Activated CD4-positive, alpha-beta T cell treated with anti-CD3 and anti-CD28 coated beads for 4 hours (primary cell): ENCODE measurements around the gene CAST.
"Not testable (repeated sequence)": the region's sequence is repeated elsewhere in the genome, so short reads cannot be mapped to it uniquely, and the experiment has no call there.

Experiments used
- DNase-seq, 2 donors: peaks; one replicate each; pipeline ENCODE4 v3.0.0-alpha.2; 2020

The CAST gene

DNA sequence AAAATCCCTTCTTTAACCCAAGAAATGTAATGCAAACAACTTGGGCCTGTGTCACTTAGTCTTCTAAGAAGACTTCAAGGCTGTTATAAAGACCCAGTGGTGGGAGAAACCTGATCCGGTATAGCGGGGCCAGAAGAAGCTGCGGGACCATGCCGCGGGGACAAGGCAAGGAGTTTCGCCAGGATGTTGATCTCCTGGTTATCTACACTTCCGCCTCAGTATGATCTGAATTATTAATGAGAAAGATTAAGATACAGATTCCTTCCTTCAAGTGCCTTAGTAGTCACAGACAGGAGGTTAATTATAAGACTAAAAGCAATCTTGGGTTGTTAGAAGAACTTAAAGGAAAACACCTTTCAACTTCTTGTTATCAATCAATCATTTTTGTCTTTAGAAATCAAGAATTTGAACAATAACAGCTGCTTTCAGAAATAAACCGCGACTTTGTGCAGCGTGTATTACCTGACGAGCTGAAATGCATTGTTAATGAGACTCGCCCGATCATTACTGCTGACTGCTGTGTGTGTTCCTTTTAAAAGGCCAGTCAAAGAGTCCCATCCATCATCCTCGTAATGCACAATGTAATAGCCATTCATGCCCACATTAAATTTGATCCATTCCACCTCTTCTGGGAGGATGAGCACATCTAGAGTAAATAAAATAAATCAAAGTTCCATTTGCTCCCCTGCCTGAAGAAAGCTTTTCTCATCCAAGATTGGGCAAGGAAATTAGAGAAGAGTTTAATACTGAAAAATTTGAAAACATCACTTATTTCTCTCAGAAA is 123.3 kb downstream of the CAST start:
- DNase-seq, result no peak

DNA sequence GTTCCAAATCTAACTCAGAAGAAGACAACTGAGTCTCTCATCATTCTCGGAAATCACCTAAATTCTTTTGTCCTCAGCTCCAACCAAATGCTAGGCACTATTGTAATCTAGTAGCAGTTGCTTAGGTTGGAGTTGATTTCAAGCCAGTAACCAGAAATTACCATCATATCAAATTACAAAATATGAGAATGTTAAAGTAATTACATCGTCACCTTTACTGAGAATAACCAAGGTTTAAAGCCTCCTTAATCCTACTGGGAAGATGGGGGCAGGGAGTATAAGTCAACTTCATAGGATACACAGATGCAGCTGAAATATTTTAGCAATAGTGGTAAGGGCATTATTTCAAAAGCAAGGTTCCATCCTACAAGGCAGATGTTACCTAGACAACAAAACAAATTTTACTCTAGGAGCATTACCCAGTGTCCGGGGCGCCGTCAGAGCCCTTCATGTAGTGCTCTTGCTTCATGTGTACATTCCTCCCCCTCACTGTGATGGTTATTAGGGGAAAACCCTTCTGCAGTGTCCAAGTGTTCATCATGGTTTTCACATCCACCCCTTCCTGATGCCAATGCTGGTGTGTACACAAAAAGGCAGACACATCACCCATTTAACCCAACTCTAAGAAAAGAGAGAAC is 126.1 kb downstream of the CAST start:
- DNase-seq, result no peak

DNA sequence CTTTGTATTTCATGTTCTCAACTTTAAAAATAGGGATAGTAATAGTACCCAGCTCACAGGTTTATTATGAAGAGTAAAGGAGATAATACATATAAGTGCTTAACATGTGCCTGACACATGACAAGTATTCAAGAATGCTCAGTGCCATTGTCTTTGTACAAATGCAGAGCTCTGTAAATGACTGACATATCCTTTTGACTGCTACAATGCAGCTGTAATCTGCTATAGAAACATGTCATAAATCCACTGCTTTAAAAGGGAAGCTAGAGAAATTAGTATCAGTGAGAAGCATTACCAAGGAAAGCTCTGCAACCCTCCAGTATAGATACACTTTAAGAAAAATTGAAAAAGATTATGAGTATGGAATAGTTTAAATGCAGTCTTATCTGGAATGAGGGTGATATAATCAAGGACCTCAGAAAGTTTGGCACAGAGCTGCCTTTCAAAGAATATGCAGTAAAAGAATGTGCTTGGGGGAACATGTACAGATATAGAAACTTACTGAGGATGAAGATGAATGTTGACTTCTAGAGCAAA is 127.7 kb downstream of the CAST start:
- DNase-seq, result no peak

DNA sequence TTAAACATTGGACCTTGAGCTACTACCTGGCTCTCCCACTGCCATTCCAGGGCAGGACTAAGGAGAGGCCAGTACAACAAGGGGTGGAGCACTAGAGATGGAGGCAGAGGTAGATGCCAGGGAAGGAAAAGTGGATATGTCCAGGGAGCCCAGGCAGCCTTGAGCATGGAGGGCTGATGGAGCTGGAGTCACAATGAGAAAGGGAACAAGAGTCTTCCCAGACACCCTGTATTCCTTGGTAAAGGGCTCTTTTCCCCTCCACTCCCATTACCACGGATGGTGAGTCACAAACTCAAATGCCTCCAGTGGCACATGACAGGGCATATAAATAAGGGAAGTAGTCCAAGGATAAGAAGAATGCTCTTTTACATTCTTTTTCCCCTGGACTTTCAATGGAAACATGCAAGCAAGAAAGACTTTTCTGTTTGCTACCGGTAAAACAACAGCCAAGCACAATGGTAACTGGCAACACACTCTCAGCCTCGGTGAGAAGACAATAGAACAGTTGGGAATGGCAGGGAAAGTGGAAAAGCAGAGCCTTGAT is 128.9 kb downstream of the CAST start:
- DNase-seq, result no peak

DNA sequence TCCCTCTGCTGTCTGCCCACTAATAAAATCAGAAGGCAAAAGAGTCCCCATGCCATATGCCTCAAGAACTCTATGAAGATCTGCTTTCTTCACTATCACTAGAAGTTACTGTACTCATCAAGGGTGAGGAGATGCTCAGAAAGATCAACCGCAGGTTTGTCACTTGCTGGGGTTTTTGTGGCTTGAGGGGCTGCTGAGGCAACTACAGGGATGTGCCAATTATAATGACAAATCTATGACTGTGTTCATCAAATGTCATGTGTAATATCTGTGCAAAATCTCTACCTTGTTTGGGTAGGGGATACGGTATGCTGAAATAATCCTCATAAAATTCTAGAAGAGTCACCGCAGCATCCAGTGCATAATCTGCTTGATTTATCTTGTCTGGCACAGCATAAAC is 132.6 kb downstream of the CAST start:
- DNase-seq, result peak; percentile 23 to 31

DNA sequence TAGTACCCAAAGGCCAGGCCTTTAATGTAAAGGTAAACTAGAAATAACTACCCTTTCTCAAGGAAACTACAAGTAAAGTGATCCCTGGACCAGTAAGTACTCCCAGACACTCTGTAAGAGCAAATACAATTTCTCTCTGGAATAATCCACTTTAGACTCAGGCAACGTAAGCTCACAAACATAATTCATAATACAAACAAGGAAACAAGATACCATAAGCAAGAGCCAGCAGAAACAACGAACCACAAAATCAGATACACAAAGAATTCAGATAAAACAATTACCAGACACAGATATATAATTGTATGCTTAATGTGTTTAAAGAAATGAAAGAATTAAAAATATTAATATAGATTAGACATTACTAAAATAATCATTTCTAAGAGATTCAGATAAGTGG is 133.4 kb downstream of the CAST start:
- DNase-seq, result no peak

DNA sequence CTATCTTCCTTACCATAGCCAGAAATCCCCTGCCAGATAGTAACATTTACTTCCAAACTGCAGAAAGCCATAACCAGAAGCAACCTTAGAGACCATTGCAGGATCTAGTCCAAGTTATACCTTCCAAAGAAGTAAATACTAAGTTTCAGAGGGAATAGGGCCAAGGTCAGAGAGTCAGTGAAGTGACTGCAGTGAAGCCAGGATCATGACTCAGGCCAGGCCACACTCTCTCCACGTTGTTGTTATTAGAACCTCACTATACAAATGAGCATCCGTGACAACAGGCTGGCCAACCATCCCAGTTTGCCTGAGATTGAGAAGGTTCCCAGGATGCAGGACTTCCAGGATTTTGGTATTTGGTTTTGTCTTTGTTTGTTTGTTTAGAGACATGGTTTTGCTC is 134.3 kb downstream of the CAST start:
- DNase-seq, result no peak

DNA sequence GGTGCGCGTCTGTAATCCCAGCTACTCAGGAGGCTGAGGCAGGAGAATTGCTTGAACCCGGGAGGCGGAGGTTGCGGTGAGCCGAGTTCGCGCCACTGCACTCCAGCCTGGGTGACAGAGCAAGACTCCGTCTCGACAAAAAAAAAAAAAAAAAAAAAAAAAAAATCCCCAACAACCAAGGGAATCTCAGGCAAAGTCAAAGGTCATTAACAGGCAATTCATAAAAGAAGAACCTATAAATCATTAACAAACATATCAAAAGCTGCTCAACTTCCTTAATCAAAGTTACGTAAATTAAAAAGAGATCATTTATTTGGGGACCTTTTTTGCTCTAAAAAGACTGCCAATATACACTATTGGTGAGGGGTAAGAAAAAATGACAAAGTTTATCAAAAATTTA is 139.5 kb downstream of the CAST start:
- not testable (repeated sequence) for DNase-seq

DNA sequence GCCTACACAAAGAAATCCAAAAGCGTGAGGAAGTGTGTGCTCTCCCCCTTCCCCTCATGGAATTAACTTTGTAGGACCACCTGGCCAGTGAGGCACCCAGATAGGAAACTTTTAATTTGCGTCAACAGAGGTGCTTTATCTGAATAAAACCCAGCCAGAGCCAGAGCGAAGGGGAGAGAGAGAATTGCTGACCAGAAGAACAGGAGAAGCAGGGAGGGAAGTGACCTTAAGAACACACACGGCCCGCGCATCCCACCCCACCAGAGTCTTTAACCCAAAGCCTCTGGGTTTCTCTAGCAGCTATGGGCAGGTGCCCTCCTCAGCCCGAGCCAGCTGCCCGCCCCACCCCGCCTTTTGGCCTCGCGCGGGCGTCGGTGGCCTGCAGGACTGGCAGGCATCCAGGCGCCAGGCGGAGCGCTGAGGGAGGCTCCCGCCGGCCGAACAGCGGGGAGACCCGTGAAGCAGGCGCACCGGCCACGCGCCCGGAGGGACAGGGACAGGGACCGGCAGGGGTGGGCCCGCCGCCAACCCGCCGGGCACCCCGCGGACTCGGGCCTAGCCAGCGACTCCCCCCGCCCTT is 145.0 kb downstream of the CAST start:
- DNase-seq, result no peak

DNA sequence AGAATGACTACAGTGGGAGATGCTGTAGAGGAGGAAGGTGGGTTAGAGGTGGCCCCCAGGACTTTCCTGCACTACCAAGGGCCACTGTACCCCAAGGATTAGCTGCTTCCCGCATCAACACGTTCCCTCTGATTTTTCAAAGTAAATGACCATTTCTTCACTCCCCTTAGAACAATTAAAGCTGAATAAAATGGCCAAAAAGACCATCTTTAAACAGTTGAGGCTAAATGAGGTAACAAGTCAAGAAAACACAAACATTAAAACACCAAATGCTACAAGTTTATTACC is 146.3 kb downstream of the CAST start:
- DNase-seq, result no peak

DNA sequence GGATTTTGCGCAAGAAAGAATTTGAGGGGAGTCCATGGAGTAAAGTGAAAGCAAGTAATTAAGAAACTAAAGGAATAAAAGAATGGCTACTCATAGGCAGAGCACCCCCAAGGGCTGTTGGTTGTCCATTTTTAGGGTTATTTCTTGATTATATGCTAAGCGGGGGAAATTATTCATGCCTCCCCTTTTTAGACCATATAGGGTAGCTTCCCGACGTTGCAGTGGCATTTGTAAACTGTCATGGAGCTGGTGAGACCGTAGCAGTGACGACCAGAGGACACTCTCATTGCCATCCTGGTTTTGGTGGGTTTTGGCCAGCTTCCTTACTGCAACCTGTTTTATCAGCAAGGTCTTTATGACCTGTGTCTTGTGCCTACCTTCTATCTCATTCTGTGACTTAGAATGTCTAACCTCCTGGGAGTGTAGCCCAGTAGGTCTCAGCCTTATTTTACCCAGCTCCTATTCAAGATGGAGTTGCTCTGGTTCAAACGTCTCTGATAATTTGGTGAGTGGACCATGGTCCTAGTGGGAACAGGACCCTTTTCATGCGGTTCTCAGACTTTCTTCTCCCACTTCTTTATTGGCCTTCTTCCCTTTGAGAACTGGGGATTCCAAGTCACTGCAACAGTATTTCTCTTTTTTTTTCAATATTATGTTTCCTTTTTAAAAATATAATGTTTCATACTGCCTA is 146.8 kb downstream of the CAST start:
- no peak for DNase-seq

DNA sequence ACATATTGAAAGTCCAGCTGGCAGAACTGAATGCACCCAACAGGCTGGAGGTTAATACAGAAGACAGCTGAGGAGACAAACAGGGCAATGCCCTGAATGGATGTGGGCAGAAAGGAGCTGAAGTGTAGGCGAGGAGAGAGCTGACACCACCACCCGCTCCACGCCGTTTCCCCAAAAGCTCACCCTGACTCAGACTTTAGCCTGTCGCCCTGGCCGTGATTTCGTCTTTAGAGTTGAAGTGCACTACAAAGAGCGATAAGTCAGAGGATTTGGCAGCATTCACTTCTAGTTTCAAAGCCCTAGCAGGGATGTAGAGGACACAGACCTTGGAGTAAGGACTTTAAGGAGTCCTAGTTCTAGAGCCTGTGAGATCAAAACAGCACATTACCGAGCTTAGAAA is 147.7 kb downstream of the CAST start:
- DNase-seq, result peak; percentile 36 to 37

DNA sequence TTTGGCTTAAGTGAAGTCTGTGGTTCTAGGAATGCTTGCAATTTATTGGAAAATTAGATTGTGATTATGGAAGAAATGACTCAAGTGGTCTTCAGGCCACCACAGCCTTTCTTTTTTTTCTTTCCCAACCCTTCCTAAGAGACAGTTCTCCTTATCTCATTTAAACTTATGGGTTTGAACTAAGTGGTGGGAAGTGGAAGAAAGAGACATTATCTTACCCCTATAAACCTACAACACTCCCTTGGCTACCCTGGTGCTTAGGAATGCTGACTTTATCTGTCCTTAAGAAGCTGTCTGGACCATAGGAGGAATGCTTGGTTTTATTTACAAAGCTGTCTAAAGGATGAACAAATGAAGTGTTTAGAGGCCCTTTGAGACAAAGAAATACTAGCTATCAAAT is 150.7 kb downstream of the CAST start:
- no peak for DNase-seq

DNA sequence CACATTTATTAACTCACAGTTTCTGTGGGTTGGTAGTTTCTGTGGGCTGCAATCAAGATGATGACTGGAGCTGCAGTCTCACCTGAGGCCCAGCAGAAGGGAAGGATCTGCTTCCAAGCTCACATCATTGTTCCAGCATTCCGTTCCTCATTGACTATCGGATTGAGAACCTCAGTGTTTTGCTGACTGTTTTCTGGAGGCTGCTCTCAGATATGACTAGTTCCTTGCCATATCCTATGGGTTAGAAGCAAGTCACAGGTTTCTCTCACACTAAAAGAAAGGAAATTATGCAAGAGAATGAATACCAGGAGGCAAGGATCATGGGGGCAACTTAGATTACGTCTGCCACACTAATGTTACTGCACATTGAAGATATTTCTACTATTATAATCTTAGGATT is 151.9 kb downstream of the CAST start:
- no peak for DNase-seq

DNA sequence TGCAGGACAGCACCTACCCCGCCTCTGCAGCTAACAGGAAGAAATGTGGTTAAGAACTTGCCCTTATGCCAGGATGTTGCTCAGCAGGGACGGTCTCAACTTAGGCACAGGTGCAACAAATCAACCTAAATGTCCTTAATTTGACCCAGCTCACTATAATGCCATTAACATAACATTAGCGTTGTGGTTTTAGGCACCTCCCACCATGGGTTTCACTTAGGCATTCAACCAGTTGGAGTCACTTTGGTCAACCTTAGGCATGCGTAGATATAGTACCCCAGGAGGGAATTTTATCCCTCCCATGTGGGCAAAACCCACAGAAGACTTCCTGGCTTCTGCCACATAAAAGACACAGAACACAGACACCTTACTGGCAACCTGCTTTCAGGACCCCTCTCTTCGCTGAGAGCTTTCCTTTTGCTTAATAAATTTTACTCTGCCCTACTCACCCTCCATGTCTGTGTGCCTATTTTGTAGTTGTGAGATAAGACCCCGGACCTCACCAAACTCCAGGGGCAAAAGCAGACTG is 154.3 kb downstream of the CAST start:
- DNase-seq, result peak; percentile 35 to 41

DNA sequence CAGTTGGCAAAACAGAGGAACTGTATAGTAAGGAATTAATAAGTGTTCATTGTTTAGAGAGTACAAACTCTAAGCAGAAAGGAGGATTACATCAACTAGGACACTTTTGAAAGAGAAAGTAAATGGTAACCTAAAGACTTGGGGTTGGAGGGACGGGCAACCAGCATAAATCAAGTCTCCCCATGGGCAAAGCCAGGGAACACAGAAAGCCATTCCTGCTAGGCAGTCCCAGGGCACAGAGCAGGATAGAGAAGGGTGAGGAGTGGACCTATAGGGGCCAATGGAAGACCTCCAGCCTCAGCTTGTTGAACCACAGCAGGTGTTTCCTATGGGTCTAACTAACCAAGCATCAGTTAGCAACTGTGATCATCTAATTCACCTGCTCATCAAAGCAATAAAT is 154.8 kb downstream of the CAST start:
- peak in 1 of 2 donors; percentile 8 for DNase-seq

DNA sequence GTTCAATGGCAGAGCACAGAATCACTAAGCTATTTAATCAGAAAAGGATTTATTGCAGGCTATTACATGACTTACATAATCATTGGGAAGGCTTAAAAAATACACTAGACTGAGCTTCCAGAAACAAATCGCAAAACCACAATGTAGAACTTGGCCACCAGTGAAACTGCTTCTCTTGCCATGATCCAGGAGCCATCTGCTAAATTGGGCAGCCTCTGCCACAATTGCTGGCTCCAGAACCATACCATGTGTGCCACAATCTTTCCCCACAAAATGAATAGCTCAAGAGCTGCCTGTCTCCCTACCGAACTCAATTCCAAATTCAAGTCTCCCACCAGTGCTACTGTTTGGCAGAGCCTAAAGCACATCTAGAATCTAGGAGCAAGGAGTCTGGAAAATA is 155.3 kb downstream of the CAST start:
- no peak for DNase-seq

DNA sequence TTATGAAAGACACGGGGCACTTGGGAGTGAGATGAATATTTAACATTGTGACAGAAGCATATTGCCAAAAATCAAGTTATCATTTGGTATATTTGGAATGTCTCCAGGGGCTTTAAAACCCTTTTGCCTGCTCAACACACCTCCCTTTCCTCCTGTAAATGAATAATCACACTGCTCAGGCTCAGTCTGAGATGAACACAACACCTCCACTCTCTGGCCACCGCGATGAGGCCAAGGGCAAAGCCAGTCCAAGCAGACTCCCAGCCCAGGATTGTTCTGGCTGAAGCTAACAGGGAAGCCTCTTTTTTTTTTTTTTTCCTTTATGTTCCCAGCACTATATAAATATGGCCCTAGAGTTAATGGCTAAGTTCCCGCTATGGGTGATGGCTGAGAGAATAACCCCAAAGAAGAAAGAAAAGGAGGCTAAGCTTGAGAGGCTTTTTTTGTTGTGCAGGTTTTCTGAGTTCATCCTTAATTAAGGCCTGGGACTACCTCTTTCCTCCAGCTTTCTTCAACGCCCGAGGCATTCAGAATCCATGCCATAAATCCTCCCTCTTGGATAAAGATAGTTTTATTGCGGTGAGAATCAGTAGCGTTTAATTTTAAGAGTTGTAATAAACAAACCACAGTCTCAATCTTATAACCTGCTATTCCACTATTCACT is 156.1 kb downstream of the CAST start:
- DNase-seq, result no peak

DNA sequence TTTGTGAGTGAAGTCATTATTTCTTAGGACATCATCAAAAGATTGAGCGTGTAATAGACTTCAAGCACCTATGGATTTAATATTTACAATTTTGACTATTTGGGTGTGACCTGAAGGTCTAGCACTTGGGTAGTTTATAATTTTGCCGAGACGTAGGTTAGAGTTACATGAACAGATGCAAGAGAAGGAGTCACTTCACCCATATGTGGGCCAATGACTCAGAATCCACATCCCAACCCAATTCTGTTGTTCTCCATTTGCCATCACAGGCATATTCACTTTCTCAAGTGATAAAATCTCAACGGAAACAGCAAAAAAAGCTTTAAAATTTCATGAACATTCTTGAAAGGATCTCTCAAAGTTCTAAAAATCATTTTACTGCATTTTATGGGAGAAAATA is 157.6 kb downstream of the CAST start:
- no peak for DNase-seq

DNA sequence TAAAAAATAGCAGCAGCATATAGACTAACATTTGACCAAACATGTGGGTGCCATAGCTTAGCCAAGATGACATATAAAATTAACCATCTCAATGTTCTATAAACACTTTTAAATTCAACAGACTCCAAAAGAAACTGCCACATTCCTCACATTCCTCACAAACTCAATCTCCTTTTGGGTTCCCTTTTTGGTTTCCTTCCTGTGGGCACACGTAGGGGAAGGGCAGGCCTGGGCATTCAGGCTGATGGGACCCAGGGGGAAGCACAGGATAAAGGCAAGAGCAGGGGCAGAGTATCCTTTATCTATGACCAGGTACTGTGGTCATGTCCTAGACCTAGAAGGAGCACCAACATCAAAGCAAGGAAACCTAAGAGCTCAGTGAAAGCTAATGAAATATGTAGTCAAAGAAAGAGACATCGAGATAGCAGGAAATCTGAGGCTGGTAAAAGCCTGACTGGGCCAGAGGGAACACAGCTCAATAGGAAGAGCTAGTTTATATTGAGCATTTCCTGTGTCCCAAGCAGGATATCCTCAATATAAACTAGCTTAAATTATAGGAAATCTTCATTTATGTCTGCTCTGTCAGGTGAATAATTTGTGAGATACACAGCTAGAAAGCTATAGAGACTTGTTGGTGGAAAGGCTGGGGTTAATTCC is 159.2 kb downstream of the CAST start:
- no peak for DNase-seq

DNA sequence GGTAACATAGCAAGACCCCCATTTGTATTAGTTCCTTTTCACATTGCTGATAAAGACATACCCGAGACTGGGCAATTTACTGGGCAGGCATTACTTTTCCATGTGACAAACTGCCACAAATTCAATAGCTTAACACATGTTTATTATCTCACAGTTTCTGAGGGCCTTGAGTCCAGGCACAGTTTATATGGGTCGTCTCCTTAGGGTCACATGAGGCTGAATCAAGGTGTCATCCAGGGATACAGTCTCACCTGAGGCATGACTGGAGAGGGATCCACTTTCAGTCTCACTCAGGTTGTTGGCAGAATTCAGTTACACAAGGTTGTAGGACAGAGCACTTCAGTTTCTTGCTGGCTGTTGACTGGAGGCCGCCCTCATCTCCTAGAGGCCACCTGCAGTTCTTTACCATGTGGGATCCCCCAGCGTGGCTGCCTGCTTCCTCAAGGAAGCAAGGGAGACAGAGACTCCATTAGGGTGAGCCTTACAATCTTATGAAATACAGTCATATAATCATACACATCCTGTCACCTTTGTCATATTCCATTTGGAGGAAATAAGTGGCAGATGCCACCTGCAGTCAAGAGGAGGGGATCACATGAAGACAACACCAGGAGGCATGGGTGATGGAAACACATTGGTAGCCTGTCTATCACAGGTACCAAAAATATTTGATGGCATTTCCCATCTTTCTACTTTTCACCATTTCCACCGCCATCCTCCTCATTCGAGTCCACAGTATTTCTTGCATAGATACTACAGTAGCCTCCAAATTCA is 160.7 kb downstream of the CAST start:
- DNase-seq, result no peak
